A204.1 (cell line): ENCODE data around the gene HOXB7.

Source experiments
- FAIRE-seq: peaks from 2 replicates; lab custom pipeline; 2012; peaks lifted over from hg19 to GRCh38; lab: Jason Lieb, UNC

HOXB7 gene

DNA sequence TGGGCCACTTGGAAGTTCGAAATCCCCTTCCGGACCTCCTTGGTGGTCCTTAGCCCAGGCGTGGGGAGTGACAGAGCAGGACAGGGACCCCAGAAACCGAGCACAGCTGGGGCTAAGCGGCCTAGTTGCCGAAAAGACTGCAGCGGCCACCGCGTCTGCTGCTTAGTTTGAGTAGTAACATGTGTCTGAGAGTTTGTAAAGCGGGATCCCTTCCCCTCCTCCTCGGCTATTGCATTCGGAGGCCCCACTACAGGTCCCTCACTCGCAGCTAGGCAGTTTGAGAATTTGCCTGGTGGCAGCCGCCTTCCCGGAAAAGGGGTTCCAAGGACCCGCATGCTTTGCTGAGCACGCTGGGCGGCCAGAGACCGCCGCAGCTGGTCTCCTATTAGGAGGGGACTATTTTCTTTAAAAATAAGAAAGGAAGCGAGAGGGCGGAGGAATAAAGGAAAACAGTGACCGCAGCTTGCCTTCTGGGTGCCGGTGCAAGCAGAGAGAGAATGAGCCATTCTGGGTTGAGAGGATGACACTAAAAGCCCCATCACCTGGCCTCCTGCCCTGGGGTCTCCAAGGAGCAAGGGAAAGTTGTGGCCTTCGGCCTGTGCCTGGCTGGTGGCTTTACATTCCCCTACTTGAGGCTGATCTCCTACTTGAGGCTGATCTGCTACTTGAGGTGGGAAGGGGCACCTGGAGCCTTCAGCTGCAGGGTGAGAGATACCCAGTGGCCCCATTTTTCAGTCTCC lies 16.1 kb downstream of the HOXB7 start:
- FAIRE-seq: no peak

DNA sequence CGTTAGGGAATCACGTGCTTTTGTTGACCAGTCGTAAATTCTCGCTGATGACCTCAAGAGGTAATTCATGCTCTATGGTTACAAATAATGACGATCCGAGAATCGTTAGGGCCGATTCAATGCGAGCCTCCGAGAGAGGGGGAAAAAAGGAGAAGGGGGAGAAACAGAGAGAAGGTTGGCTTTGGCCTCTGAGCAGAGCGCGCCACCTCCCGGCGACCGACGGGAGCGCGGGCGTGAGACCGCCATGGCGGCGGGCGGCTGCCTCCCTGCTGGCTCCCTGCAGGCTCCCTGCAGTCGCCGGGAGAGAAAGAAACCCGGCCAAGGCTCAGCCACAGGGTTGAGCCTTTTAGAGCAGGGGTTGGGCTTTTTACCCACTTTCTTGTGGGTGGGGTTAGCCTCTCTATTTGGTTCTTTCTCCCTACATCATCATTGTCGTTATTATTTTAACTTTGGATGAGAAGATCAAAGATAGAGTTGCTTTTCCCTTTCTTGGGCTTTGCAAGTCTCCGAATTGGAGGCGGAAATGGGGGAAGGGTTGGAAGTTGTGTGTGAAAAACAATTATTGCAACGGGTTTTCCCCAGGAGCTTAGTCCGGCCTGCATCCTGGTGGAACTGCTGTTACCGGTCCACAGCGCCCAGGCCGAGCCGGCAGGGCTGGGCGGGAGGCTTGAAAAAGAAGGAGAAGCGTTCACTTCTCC lies 16.8 kb downstream of the HOXB7 start:
- no peak for FAIRE-seq

DNA sequence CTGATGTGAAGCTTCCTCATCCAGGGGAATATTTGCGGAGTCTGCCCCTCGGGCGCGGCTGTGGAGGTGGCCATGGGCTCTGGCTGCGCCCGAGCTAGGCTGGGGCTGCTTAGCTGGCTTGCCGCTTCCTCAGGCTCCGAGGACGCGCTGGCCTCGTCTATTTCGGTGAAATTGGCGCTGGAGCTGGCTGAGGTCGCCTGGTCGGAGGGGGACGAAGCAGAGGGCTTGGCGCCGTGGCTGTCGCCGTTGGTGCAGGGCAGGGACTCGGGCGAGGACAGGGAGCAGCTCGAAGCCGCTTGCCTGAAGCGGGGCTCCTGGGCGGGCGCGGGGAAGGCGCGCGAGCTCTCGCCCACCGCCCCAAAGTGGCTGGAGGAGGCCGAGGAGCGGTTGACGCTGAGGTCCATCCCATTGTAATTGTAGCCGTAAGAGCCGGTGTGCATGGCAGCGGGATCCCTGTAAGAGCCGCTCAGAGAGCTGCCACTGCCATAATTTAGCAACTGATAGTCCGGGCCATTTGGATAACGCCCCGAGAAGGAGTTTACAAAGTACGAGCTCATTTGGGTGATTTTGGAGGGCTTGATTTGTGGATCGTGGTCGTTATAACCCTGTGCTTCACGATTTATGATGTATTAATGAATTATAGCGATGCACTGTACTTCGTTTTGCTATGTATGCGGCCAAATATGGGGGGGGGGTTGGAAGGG lies 17.5 kb downstream of the HOXB7 start, which contains the start of gene HOXB5:
Gene HOXB5, minus strand, starts transcription at position 654 of the 704 bp plus-strand sequence. Its CDS starts 97 bp downstream, at position 557.
- no peak for FAIRE-seq

DNA sequence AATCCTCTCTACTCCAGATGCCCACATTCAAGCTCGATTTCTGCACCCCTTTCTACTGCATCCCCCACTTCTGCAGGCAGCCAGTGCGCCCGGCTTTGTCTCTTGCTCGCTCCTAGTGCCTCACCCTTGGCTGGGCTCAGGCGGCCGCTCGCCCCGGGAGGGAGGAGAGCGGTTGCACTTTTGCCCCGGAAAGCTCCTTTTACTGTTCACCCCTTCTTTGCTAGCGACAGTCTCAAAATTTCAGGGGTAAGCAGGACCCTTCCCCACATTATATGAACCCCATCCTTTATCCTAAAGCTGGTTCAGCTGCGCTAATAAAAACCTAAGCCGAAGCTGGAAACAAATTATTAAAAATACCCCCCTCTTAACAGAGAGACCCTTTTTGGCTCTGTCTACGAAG lies 18.2 kb downstream of the HOXB7 start:
- FAIRE-seq: no peak

DNA sequence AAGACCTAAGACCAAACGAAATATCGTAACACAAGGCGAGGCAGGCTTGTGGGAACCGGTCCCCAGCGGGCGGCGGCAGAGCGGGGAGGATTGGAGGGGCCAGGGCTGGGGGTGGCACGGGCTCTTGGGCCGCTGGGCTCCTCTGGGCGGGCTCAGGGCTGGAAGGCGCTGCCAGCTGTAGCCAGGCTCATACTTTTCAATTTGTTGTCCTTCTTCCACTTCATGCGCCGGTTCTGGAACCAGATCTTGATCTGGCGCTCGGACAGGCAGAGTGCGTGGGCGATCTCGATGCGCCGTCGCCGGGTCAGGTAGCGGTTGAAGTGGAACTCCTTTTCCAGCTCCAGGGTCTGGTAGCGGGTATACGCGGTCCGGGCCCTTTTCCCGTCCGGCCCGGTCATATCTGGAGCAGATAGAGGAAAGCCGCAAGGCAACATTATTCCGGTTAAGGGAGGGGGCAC lies 18.7 kb downstream of the HOXB7 start:
- FAIRE-seq: no peak

DNA sequence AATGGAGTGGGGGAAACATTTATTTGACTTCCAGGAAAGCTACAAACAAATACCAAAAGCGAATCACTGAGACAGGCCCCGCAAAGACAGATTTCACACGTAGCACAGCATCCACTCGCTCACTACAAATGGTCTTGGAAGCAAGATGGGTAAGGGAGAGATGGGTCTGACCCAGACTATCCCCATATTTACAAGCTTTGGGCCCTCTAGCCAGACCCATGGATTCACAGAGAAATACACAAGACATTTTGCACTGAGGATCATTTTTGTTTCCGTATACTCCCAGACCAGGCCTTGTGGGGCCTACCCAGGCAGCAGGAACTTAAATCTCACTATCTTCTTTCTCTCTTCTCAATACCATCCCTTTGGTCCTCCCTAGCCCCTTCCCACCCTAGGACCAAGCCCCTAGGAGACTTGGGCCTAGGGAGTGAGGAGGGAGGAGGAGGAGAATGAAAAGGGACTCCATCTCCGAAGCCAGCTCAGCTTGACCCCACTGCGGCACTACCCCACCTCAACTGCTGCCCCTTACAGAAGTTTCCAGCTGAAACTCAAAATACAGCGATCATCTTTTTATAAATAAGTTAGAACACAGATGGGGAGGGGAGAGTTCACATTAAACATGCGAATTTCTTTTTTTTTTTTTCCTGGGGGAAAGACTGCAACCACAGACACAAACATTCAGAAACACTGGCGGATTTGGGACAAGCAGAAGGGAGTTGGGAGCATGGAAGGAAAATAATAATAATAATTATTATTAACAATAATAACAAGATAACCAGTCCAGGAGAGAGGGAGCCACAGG lies 19.4 kb downstream of the HOXB7 start:
- no peak for FAIRE-seq

DNA sequence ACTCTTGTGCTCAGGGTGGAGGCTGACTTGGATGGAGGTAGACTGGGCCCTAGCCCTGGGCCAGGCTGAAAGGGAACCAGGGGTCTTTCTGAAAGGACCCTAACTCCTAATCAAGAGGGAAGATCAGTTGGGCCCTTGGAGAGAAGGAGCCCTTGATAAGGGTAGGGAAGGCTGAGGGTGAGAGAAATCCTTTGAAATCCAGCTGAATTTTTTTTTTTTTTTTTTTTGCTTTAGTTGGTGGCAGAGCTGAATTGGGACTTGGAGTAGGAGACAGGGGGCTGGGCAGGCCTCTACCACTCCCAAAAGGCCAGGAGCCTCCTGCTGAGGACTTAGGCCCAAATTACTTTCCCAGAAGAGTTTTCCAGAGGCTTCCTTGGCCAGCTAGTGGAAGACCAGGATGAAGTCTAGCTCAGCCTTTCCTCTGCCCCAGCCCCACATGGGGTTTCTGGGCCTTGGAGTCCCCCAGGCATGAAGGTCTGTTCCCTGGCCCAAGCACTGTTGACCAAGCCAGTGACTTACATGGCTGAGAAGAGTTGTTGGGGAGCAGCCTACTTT lies 20.1 kb downstream of the HOXB7 start:
- FAIRE-seq: no peak

DNA sequence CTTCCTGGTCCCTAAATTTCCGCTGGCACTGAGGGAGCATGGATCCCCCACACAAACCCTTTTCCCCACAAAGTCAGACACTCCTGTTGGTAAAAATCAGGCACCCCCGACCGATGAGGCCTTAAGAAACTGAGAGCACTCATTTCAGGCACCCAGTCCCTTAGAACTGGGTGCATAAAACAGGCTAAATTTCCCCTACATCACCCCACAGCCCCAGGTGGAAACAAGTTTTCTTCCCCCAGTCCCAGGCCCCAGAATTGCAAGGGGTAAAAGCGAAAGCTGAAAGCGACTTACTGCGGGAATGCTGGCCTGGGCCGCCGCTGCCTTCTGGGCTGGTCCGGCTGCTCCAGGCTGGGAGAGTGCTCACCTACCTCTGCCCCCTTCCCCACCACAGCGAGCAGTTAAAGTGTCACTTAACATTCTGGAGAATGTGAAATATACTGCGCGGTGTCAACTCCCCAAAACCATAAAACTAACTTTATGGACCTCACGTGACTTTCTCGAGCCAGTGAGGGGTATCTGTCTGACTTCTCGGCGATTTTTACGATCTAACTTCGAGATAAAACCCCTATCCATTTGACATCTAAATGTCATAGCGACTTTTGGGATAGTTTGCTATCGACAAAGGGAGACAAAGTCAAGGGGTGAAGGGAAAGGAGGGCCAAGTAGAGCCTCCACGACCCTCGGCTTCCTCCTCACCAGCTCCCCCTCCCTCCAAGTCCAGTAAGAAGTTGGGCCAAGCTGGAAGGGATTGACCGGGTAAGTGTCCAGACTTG lies 20.8 kb downstream of the HOXB7 start, which contains the start of gene HOXB3:
Gene HOXB3, minus strand, starts transcription at position 411 of the 776 bp plus-strand sequence. CDS start 37,767 bp downstream, outside the sequence.
- no peak for FAIRE-seq

DNA sequence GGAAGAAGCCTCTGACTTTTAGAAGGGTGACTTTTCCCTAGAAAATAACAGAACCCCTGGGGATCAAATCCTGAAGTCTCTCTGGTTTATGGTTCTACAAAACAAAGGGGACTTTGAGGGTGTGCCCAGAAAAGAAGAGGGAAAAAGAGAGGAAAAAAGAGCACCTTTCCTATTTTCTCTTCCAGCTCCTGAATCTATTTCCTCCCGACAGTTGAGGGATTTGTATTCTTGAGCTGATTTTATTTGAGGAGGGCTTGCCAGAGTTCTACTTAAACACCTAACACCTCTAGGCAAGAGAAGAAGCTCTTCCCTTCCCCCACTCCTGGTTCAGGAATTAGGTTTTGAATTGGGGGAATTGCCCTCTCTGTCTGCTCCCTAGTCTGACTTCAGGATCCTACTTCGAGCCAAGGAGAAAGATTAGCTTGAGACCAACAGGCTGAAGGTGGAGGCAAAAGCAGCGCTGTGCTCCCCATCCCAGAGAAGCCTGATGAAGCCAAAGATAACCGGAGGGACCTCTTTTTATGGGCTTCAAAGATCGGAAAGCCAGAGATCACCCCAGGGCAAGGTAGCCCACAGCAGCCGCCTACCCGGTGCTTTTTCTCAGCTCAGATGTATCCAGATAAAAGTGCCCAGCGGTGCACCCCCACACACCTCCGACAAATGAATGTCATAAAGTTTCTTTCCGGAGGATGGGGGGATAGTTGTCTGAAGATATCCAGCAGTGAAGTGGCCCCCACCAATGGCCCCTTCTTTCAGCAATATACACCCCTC lies 21.6 kb downstream of the HOXB7 start:
- FAIRE-seq: no peak

DNA sequence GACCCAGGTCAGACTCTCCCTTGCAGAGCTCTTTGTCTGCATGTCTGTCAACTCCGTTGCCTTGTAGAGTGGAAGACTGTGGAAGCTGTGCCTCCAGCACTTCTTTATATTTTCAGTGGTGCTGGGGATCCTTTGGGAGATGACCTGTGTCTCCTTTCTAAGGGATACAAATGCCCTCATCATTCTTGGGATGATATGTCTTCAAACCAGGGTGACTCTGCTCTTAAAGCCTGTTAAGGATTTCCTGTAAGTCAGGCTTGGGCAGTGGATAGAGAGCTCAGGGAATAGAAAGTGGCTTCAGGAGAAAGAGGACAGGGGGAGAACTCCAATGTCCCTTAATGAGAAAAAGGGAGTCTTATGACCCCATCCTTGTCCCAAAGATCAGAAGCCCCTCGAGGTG lies 22.3 kb downstream of the HOXB7 start:
- no peak for FAIRE-seq

DNA sequence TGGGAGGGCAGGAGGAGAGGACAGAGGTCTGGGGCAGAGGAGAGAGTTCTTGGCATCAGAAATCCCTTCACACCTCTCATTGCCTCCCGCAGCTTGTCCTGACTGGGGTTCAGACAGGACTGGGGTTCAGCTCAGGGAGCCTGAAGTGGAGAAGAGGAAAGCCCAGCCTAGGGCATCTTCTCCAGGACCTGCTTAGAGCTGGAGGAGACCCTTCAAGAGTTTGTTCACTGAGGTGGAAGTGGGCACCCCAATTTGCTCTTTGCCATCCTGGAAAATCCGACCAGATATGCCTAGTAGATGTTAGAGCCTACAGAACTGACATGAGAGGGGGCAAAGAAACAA lies 22.8 kb downstream of the HOXB7 start:
- no peak for FAIRE-seq

DNA sequence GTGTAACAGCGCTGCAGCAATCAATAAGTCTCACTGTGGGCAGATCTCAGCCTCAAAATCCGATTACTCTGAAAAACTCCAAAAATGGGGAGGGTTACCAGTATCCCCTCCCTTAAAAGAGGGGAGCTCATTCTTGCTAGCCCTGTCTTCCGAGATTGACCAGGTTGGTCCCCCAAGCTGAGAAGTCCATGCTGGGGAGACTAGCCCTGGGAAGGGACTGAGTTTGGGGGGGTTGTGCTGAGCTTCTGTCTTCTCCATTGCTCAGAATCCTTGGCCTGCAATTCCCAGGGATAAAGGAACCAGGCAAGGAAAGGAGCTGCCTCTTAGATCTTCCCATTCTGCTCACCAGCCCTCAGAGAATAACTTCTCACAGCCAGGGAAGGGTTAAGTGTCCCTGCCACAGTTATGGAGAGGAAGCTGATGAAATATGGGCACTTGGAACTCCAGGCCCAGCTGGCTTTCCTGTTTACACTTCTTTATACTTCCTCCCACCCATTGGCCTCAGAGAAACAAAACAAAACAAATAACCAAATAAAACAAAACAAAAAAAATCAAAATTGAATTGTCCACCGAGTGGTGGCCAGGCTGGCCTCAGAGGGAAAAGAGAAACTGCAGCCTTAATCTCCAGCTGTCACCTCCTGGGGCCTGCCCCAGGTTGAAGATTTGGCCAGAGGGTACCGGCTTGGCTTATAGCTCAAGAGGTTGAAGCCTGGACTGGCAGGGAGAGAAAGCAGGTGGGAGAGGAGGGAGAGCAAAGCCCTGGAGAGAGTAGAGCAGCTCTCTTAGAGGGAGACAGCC lies 23.3 kb downstream of the HOXB7 start:
- FAIRE-seq: no peak

DNA sequence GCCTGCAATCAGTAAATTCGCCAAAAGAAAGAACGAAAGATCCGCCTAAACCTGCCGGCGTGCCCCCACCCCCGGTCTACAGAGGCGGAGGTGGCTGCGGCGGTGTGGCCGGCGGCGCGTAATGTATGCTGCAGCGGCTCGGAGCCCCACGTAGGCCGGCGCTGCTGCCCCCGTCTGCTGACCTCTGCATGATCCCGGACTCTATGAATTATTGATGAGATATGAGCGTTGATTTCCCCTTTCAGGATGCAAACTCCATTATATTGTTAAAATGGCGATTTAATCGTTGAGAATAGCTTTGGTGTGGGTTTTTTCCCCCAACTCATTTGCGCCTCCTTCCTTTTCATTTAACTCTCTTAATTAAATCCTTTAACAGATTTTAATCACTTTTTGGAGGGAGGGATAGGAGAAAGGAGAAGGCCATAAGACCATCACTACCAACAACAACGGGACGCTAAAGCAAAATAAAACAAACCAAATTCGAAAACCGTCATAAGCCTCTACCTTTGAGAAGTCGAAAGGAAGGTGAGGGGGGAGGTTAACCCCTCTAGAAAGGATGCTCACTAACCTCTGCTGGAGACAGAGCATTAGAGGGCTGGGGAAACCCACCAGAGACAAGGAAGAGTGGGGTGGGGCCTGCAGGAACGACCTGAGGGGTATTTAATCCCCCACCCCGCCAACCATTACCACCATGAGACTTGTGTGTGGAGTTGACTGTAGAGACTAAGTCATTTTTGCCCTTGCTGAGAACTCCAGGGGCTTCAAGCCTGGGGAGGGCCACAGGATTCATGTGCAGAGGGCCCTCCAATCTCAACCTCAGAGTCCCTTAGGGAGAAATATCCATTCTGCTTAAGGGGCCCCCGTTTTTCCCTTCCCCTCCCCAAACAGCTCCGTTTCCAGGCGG lies 24.2 kb downstream of the HOXB7 start:
- no peak for FAIRE-seq

DNA sequence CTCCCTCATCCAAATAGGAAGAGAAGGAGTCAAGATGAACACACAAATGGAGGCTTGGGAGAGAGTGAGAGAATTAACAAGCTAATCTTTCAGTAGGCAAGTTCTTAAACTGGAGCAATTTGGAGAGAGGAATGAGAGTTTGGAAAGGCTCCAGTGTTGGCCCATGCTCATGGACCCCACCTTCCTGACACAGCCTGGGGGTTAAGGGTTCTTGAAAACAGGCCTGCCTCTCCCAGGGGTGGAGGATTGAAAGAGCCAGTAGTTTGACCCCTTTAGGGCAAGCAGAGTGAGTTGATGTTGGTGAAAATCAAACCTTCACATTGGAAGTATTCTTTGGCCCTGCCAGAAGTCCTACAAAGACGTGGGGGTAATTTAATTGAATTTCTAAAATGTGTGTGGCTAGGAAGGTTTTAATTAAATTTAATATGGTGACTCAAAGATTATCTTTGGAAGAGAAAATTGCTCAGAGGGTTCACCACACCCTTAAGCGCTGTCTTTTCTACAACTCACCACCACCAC lies 26.5 kb downstream of the HOXB7 start:
- no peak for FAIRE-seq

DNA sequence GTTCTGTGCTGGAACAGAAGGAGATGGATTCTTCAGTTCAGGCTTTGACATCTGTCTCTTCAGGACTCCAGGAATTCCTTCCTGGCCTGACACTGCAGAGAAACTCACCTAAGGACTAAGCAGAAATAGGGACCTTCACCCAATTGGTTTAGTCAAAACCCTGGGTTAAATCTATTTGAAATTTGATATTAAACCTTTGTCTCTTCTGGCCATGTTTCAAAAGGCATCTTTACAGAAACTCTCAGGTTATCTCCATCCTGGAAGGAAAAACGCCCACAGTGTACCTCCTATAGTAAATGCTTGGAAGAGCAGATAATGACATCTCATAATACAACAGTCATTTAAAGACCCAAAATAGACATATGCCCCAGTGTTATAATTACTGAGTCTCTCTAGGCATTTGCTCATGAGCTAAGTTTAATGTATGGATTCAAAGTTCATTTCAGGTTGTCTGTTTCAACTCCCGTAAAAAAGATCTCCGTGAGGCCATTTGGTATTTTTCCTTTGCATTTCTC lies 27.1 kb downstream of the HOXB7 start:
- no peak for FAIRE-seq

DNA sequence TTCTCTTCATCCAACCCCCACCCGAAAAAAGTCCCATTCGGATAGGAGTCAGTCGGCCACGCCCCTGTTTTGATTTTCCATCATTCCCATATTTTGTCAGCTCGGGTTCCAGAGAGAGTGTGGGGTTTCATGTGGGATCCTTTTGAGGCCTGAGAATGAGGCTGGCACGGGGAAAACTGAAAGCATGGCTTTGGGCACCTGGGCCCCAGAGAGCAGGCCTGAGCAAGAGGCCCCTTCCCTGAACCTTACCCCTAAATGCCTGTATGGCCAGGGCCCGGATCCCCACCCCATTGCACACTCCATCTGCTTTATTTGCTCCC lies 28.1 kb downstream of the HOXB7 start:
- FAIRE-seq: no peak

DNA sequence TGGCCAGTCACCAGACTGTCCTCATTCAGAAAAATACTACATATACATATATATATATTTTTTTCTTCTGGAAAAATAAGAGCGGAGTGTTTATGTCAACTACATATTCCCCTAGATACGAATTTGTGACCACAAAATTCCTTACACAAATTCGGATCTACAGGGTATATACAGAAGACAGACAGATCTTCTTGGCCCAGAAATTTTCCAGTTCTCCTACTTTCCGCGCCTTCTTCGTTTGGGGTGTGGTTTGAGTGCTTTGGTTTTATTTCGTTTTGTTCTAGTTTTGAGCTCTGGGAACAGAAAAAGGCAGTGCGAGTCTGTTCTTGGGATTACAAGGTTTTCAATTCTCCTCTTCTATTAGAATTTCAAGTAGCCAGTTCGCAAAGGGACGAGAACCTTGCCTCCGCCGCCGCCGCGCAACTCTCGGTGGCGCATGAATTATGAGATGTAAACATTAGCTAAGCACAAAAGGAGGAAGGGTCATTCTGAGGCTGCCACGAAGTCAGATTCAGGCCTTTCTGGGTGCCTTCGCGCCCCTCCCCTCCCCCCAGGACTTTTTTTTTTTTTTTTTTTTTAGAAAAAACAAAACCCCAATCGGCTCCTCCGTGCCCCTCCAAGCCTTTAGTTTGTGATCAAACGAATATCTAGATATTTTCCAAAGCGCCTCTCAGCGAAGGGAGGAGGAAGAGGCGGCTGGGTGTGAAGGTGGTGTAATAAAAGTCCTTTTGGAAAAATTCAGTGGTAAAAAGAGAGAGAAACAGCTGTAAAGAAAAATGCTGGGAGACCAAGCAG lies 30.9 kb downstream of the HOXB7 start:
- no peak for FAIRE-seq

DNA sequence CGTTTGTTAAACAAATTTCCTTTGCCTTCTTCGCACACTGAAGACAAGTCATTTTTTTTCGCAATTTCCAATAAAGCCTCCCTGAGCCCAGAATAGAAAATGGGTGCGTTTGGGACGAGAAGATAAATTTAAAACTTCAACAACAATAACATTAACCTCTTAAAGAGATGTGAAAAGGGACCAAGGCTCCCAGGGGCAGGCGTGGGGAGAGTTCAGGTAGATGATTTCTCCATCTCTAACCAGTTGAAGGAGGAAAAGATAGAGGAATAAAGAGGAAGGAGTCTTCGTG lies 31.4 kb downstream of the HOXB7 start:
- no peak for FAIRE-seq
